HepG2 (cell line): ENCODE measurements around the gene CPLX3. TPM values are rescaled to one million over a fixed set of nuclear protein-coding genes. Genes with fewer than 3 reads are reported as not detected.

Source experiments
- ATAC-seq: fragments of 200-7000 bp; cut with Tn5 transposase; 3 replicates; pipeline ENCODE4 v1.9.1; 2020; ENCODE audit warnings: mild to moderate bottlenecking, moderate library complexity
- BruUV-seq: library from RNA; stranded (reverse); fragments of 400-500 nt; replicated peaks from 2 replicates; lab custom pipeline; 2021; lab: Mats Ljungman, UMichigan
- CTCF ChIA-PET: fragments of 300-600 bp; formaldehyde crosslinking; extraction: SDS; loops from one replicate; lab custom pipeline; 2021; ENCODE audit warnings: low total read pairs, inconsistent platforms, low intra/inter-chr PET ratio; lab: Yijun Ruan, JAX
- POLR2A ChIA-PET: fragments of 350-600 bp; sonication (Branson Sonifier 250); formaldehyde crosslinking; loops from one replicate; lab custom pipeline; 2020; ENCODE audit warnings: antibody characterized with exemption, inconsistent platforms; lab: Yijun Ruan, JAX
- DNase-seq: peaks from one replicate; pipeline ENCODE4 v3.0.0-alpha.2; 2015; ENCODE audit warnings: low spot score
- FAIRE-seq: peaks from 3 replicates; lab custom pipeline; 2011; peaks lifted over from hg19 to GRCh38; lab: Jason Lieb, UNC
- H2AFZ ChIP-seq: one replicate; pipeline ENCODE4 v1.6.1; 2011; ENCODE audit warnings: low read length, inconsistent platforms
- H3K27ac ChIP-seq: fragments of 300-600 bp; 3 replicates; pipeline ENCODE4 v1.8.0; 2011; ENCODE audit warnings: mixed run types, mild to moderate bottlenecking, mixed read lengths, low read length, inconsistent platforms; ENCODE audit not compliant: insufficient read depth; ENCODE audit errors: extremely low read length
- H3K27me3 ChIP-seq, 2 experiments: fragments of 200-600 bp in 1 of 2; 2 replicates in 1 of 2; 3 replicates in 1 of 2; pipeline versions ENCODE4 v1.6.0 to v1.8.0; 2011; ENCODE audit warnings: low read length in 2 of 2, mild to moderate bottlenecking in 2 of 2, moderate library complexity in 2 of 2, inconsistent platforms in 1 of 2; ENCODE audit not compliant: insufficient read depth in 2 of 2, control insufficient read depth in 1 of 2
- H3K36me3 ChIP-seq, 2 experiments: fragments of 200-600 bp in 1 of 2; replicated peaks in 1 of 2; 2 replicates in 1 of 2; 3 replicates in 1 of 2; pipeline versions ENCODE4 v1.5.1 to v1.8.0; 2011; ENCODE audit warnings: low read length in 2 of 2, inconsistent platforms in 1 of 2; ENCODE audit not compliant: insufficient read depth in 2 of 2, control insufficient read depth in 1 of 2
- H3K4me1 ChIP-seq: 2 replicates; pipeline ENCODE4 v1.5.1; 2012; ENCODE audit warnings: low read length, inconsistent platforms; ENCODE audit not compliant: insufficient read depth
- H3K4me2 ChIP-seq: 2 replicates; pipeline ENCODE4 v1.6.0; 2011; ENCODE audit warnings: low read depth, low read length, inconsistent platforms
- H3K4me3 ChIP-seq, 3 experiments: fragments of 200-600 bp in 1 of 3; sonication (generic), shearing (Covaris generic) in 1 of 3; replicated peaks in 1 of 3; 2 replicates each; pipeline ENCODE4 v1.5.1; 2011 to 2016; ENCODE audit warnings: low read length in 3 of 3, inconsistent platforms in 2 of 3, low read depth in 2 of 3, mild to moderate bottlenecking in 2 of 3, control low read depth in 1 of 3, mixed read lengths in 1 of 3; ENCODE audit not compliant: insufficient read depth in 1 of 3
- H3K79me2 ChIP-seq: one replicate; pipeline ENCODE4 v1.6.1; 2011; ENCODE audit warnings: low read length, inconsistent platforms; ENCODE audit not compliant: insufficient read depth
- H3K9ac ChIP-seq: 2 replicates; pipeline ENCODE4 v1.6.0; 2011; ENCODE audit warnings: mild to moderate bottlenecking, low read depth, low read length, inconsistent platforms; ENCODE audit not compliant: insufficient read depth
- H3K9me3 ChIP-seq: 2 replicates; pipeline ENCODE4 v1.5.1; 2012; ENCODE audit warnings: mild to moderate bottlenecking, low read length
- H4K20me1 ChIP-seq: 2 replicates; pipeline ENCODE4 v1.6.0; 2011; ENCODE audit warnings: inconsistent platforms, mild to moderate bottlenecking, low read length, moderate library complexity; ENCODE audit not compliant: insufficient read depth
- ATF1 ChIP-seq: IDR thresholded peaks from 2 replicates; pipeline ENCODE4 v1.6.1; 2016; ENCODE audit warnings: mild to moderate bottlenecking, control low read depth
- HNF4G ChIP-seq, 2 experiments: sonication (generic) in 1 of 2; formaldehyde crosslinking in 1 of 2; IDR thresholded peaks; 2 replicates each; pipeline versions ENCODE4 v1.4.0 to v1.6.1; 2011 to 2020; ENCODE audit warnings: borderline replicate concordance in 2 of 2, low read depth in 2 of 2, mild to moderate bottlenecking in 2 of 2, low read length in 1 of 2, missing genetic modification reagents in 1 of 2, moderate library complexity in 1 of 2
- NFKBIZ ChIP-seq: IDR thresholded peaks from 2 replicates; pipeline ENCODE4 v1.6.1; 2018; ENCODE audit warnings: missing genetic modification reagents, missing compliant biosample characterization
- PRMT3 ChIP-seq: sonication (generic); formaldehyde crosslinking; IDR thresholded peaks from 2 replicates; pipeline ENCODE4 v1.8.1; 2022; ENCODE audit warnings: low read depth, mild to moderate bottlenecking, moderate library complexity, missing genetic modification reagents, borderline replicate concordance
- RAD51 ChIP-seq: fragments of 450-650 bp; IDR thresholded peaks from 2 replicates; pipeline ENCODE4 v1.6.1; 2016; ENCODE audit warnings: borderline replicate concordance
- SAP130 ChIP-seq: IDR thresholded peaks from 2 replicates; pipeline ENCODE4 v1.6.1; 2016; ENCODE audit warnings: low read depth
- TAF1 ChIP-seq: sonication (generic); formaldehyde crosslinking; IDR thresholded peaks from 2 replicates; pipeline ENCODE4 v1.4.0; 2020; ENCODE audit warnings: missing genetic modification reagents
- WGBS: methylation state at CpG from one replicate; pipeline ENCODE4 v1.1.6; 2017; ENCODE audit warnings: low lambda C conversion rate; 5-methylcytosine and 5-hydroxymethylcytosine counted together
- in situ Hi-C: cut with HindIII; loops from 2 replicates; pipeline ENCODE4 v1.10.0; 2017; ENCODE audit warnings: low pct_unique_long_range_greater_than_20kb; ENCODE audit not compliant: extremely low pct_ligation_motif_present
- intact Hi-C: fragments of 100-400 bp; cut with micrococcal nuclease; formaldehyde crosslinking; loops from one replicate; pipeline ENCODE4 v1.10.0; 2022; ENCODE audit not compliant: unreplicated experiment
- polyA plus RNA-seq, 8 experiments: library from polyadenylated mRNA; depleted of rRNA in 3 of 8; stranded (reverse) in 7 of 8; unstranded in 1 of 8; fragments of >200 nt; fragmentation: Illumina TruSeq in 4 of 8; extraction: Trizol in 4 of 8; gene quantifications; 2 replicates each; pipeline versions ENCODE4 v1.2.1 to v1.2.3, GENCODE V29; 2011 to 2016; ENCODE audit warnings: low read depth in 4 of 8, missing spikeins in 1 of 8, mixed read lengths in 1 of 8; ENCODE audit not compliant: insufficient read depth in 1 of 8
- total RNA-seq, 5 experiments: library from RNA; depleted of rRNA; stranded (reverse); fragments of >200 nt; fragmentation: Illumina TruSeq; extraction: Trizol; gene quantifications; 2 replicates each; pipeline ENCODE4 v1.2.3, GENCODE V29; 2016; ENCODE audit warnings: low read depth in 1 of 5

Gene CPLX3
- total and polyA plus RNA-seq, 2 of the 13 experiments (the other 11 are each of a cell fraction or from before 2014, with no cell fraction given) = not detected

DNA sequence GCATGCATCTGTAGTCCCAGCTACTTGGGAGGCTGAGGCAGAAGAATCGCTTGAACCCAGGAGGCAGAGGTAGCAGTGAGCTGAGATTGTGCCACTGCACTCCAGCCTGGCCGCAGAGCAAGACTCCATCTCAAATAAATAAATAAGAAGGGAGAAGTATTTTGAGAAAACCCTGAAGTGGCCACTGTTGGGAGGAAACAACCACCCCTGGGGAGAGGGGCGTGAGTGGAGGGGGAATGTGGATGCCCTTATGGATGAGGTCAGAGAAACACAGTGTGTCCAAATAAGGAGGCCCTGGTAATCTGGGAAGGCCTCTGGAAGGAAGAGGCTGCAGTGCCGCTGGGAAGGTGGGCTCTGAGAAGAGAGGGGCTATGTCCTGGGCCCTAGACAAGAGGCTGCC is 4.2 kb upstream of the CPLX3 start:
- CTCF ChIA-PET = no interaction called here
- Histone ChIP-seq H3K4me2 (no peak overlapping the region), H3K27me3 (peaks cover 3 to 33% of the 10 kb centered on the region in 2 experiments; a peak in 4 of 5 replicates), H3K4me1 (peaks cover 26% of the 10 kb centered on the region), H3K4me3 (no peak overlapping the region), H3K79me2 (no peaks in the 10 kb centered on the region), H3K27ac (no peak overlapping the region), H3K9ac (no peak overlapping the region), H2AFZ (no peak overlapping the region), H3K9me3 (no peaks in the 10 kb centered on the region), H3K36me3 (no peaks in the 10 kb centered on the region), H4K20me1 (no peaks in the 10 kb centered on the region; the same call in 1 of the 2 replicates)
- 3% methylated on average over 4 of the region's 4 CpGs for WGBS
- BruUV-seq = no TSS peak
- intact Hi-C loops (no loop called here), in situ Hi-C loops (no loop called here)
- TF ChIP-seq RAD51 (no peak), SAP130 (CRISPR knock-in tag) (no peak), NFKBIZ (CRISPR knock-in tag) (no peak), ATF1 (no peak)
- no peak for DNase-seq
- POLR2A ChIA-PET = no interaction called here
- no peak for FAIRE-seq
- no peak for ATAC-seq

DNA sequence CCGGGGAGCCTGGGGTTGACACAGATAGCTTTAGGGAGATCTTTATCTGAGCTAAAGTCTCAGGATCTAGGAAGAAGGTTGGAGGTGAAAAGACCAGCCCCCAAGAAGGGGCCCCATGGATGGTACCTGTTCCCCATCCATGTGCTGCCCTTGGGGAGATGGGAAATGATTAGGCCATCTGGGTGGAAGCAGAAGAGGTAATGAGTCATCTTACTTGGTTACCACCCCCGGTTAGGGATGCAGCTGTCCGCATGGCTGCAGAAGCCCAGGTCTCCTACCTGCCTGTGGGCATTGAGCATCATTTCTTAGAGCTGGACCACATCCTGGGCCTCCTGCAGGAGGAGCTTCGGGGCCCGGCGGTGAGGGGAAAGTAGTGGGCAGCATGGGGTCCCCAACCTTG is 3.1 kb upstream of the CPLX3 start:
- TF ChIP-seq HNF4G (IDR thresholded peaks at IDR 0.05; ENCODE audit: borderline replicate concordance, low read depth, low read length) (no peak), HNF4G (CRISPR knock-in tag; IDR thresholded peaks at IDR 0.05; ENCODE audit: borderline replicate concordance, low read depth) (no peak), TAF1 (CRISPR knock-in tag) (no peak), PRMT3 (CRISPR knock-in tag) (no peak)
- H3K4me1 ChIP-seq = peaks cover 16% of the 10 kb centered on the region
- H3K9ac ChIP-seq = no peak overlapping the region
- no peaks in the 10 kb centered on the region for H3K9me3 ChIP-seq
- in situ Hi-C loops (no loop called here), intact Hi-C loops (no loop called here)
- no TSS peak for BruUV-seq
- no peak overlapping the region for H3K4me3 ChIP-seq
- H3K79me2 ChIP-seq = no peaks in the 10 kb centered on the region
- ATAC-seq (no peak), DNase-seq (no peak), FAIRE-seq (no peak)
- ChIA-PET CTCF (no interaction called here), POLR2A (no interaction called here)
- H3K27ac ChIP-seq = no peak overlapping the region
- H2AFZ ChIP-seq = no peak overlapping the region
- no peak overlapping the region for H3K4me2 ChIP-seq
- H3K36me3 ChIP-seq = no peaks in the 10 kb centered on the region
- WGBS = 2% methylated on average over 3 of the region's 6 CpGs
- H3K27me3 ChIP-seq = peaks cover 5 to 41% of the 10 kb centered on the region in 2 experiments; a peak in 4 of 5 replicates
- no peaks in the 10 kb centered on the region; the same call in 1 of the 2 replicates for H4K20me1 ChIP-seq
